Natural killer cell (primary cell): ENCODE data around the gene ZDHHC21. TPM values are rescaled to one million over a fixed set of nuclear protein-coding genes. Genes with fewer than 3 reads are reported as not detected.

Source experiments
- ATAC-seq, 3 donors: fragments of 150-1000 bp in 2 of 3; fragments of 200-7000 bp in 1 of 3; cut with Tn5 transposase; 1 replicate in 1 of 3; 2 replicates in 2 of 3; pipeline ENCODE4 v1.10.0; 2021; ENCODE audit warnings: mild to moderate bottlenecking in 2 of 3, moderate library complexity in 2 of 3
- DNase-seq, 2 donors: peaks; one replicate each; pipeline versions ENCODE4 v3.0.0 to v3.0.0-alpha.2; 2013 to 2021; ENCODE audit warnings: mixed read lengths in 1 of 2
- H3K27ac ChIP-seq: one replicate; pipeline ENCODE4 v1.5.1; 2013; ENCODE audit warnings: mild to moderate bottlenecking, low read length
- H3K27me3 ChIP-seq: one replicate; pipeline ENCODE4 v1.6.1; 2013; ENCODE audit warnings: low read length; ENCODE audit not compliant: control insufficient read depth, insufficient read depth
- H3K36me3 ChIP-seq: one replicate; pipeline ENCODE4 v1.6.1; 2013; ENCODE audit warnings: low read length; ENCODE audit not compliant: control insufficient read depth, insufficient read depth
- H3K4me1 ChIP-seq: one replicate; pipeline ENCODE4 v1.6.1; 2013; ENCODE audit warnings: low read length; ENCODE audit not compliant: control insufficient read depth, insufficient read depth
- H3K4me3 ChIP-seq: one replicate; pipeline ENCODE4 v1.5.1; 2013; ENCODE audit warnings: low read length
- H3K9me3 ChIP-seq: one replicate; pipeline ENCODE4 v1.6.1; 2013; ENCODE audit warnings: low read length; ENCODE audit not compliant: control insufficient read depth, insufficient read depth
- H3K27ac Mint-ChIP-seq, 2 donors: one replicate each; pipeline ENCODE4 v1.8.0; 2022; ENCODE audit warnings: mild to moderate bottlenecking in 2 of 2, mixed read lengths in 2 of 2, moderate library complexity in 1 of 2
- H3K27me3 Mint-ChIP-seq, 2 donors: one replicate each; pipeline ENCODE4 v1.8.0; 2022; ENCODE audit warnings: low read depth in 2 of 2, mixed read lengths in 2 of 2
- H3K36me3 Mint-ChIP-seq: one replicate; pipeline ENCODE4 v1.8.0; 2022; ENCODE audit warnings: mixed read lengths
- H3K4me1 Mint-ChIP-seq, 2 donors: one replicate each; pipeline ENCODE4 v1.8.0; 2022; ENCODE audit warnings: mixed read lengths in 2 of 2
- H3K4me3 Mint-ChIP-seq: one replicate; pipeline ENCODE4 v1.8.0; 2022; ENCODE audit warnings: mild to moderate bottlenecking, moderate library complexity, mixed read lengths
- H3K9me3 Mint-ChIP-seq, 2 donors: one replicate each; pipeline ENCODE4 v1.8.0; 2022; ENCODE audit warnings: mixed read lengths in 2 of 2
- CTCF ChIP-seq: fragments of 200-600 bp; IDR thresholded peaks from one replicate; pipeline ENCODE4 v1.8.0; 2022; ENCODE audit warnings: antibody characterized with exemption
- WGBS: methylation state at CpG from one replicate; pipeline ENCODE4 v1.1.7; 2013; ENCODE audit warnings: missing lambda C conversion rate; ENCODE audit not compliant: insufficient coverage; 5-methylcytosine and 5-hydroxymethylcytosine counted together
- intact Hi-C: fragments of 100-400 bp; cut with micrococcal nuclease; formaldehyde crosslinking; loops from one replicate; pipeline ENCODE4 v1.14.2; 2022
- total RNA-seq, 4 donors: library from RNA; stranded (reverse); fragments of 120-200 nt in 1 of 4; gene quantifications; one replicate each; pipeline versions ENCODE4 v1.2.3 to v1.2.4, GENCODE V29; 2013 to 2022

The ZDHHC21 gene
- total RNA-seq, 3 donors from 2014 or later (not counting 1 experiment from before 2014, with no cell fraction given) = 9.2 to 17.8 (median 12.9) TPM

GRCh38 chr9:14573319-14573718 lies 119.9 kb downstream of the ZDHHC21 start:
- WGBS = 100% methylated on average over 3 of the region's 4 CpGs

DNA sequence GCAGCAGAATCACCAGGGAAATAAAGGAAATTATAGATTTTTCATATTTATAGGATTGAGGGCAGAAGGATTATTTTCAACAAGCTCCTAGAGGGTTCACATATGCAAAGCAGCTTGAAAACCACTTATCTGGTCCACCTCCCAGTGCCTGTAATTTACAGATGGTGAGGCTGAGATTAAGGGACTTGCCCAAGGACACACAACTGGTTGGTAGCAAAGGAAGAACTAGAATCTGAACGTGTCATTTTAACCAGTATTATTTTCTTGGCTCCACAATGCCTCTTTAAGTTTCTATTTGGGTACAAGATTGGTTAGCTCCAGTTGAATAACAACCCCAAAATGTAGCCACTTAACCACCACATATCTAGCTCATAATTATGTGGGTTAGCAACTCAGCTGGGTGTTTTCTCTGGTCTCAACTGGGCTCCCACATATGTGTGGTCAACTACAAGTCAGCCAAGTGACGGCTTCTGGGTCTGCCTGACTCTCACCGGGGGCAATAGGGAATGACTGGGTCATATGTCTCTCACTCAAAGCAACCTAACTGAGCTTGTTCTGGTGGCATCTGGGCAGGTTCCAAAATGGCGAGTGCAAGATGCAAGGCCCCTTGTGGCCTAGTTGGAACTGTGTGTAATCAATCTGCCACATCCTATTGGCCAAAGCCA lies 127.7 kb downstream of the ZDHHC21 start:
- no peaks in the 10 kb centered on the region for H3K9me3 ChIP-seq
- no peak for DNase-seq
- no peaks in the 10 kb centered on the region for H3K27me3 ChIP-seq
- Mint-ChIP-seq H3K4me3 (no peak overlapping the region), H3K27ac (no peak overlapping the region), H3K4me1 (no peaks in the 10 kb centered on the region), H3K27me3 (peaks cover 0 to 2% of the 10 kb centered on the region in 2 donors), H3K9me3 (peaks cover 2 to 9% of the 10 kb centered on the region in 2 donors), H3K36me3 (peaks cover 6% of the 10 kb centered on the region)
- no peaks in the 10 kb centered on the region for H3K36me3 ChIP-seq
- H3K4me1 ChIP-seq = no peaks in the 10 kb centered on the region
- no peak for ATAC-seq
- H3K27ac ChIP-seq = no peak overlapping the region
- intact Hi-C loops = no loop called here
- H3K4me3 ChIP-seq = no peak overlapping the region
- TF ChIP-seq CTCF = no peak
- 48% methylated on average over 4 of the region's 4 CpGs for WGBS

More at GRCh38 chr9:14573319-14573718, 119.9 kb downstream of the ZDHHC21 start:
- H3K9me3 Mint-ChIP-seq = peaks cover 6 to 20% of the 10 kb centered on the region in 2 donors
- no peaks in the 10 kb centered on the region for H3K4me1 Mint-ChIP-seq
- intact Hi-C loops = no loop called here
- H3K4me3 Mint-ChIP-seq = no peak overlapping the region
- ATAC-seq (no peak), DNase-seq (no peak)
- H3K36me3 Mint-ChIP-seq = peaks cover 16% of the 10 kb centered on the region
- H3K27ac ChIP-seq = no peak overlapping the region
- no peak overlapping the region for H3K27ac Mint-ChIP-seq
- H3K4me3 ChIP-seq = no peak overlapping the region
- no peaks in the 10 kb centered on the region for H3K27me3 ChIP-seq
- TF ChIP-seq CTCF = no peak
- H3K4me1 ChIP-seq = no peaks in the 10 kb centered on the region
- H3K9me3 ChIP-seq = peaks cover 8% of the 10 kb centered on the region
- no peaks in the 10 kb centered on the region for H3K36me3 ChIP-seq
- no peaks in the 10 kb centered on the region for H3K27me3 Mint-ChIP-seq

GRCh38 chr9:14563902-14564624 lies 129.2 kb downstream of the ZDHHC21 start:
- H3K4me1 ChIP-seq = no peaks in the 10 kb centered on the region
- TF ChIP-seq CTCF = no peak
- Mint-ChIP-seq H3K27ac (no peak overlapping the region), H3K4me1 (no peaks in the 10 kb centered on the region), H3K4me3 (no peak overlapping the region), H3K9me3 (peaks cover 2 to 5% of the 10 kb centered on the region in 2 donors), H3K27me3 (peaks cover 0 to 2% of the 10 kb centered on the region in 2 donors), H3K36me3 (no peaks in the 10 kb centered on the region)
- DNase-seq = no peak
- 90% methylated on average over 8 of the region's 9 CpGs for WGBS
- H3K4me3 ChIP-seq = no peak overlapping the region
- no peaks in the 10 kb centered on the region for H3K36me3 ChIP-seq
- no peaks in the 10 kb centered on the region for H3K9me3 ChIP-seq
- no peak overlapping the region for H3K27ac ChIP-seq
- intact Hi-C loops = no loop called here
- H3K27me3 ChIP-seq = no peaks in the 10 kb centered on the region
- no peak for ATAC-seq
